HG03066 (cell line): ENCODE results near the gene CYP11A1.

Source experiments
- ATAC-seq: cut with Tn5 transposase; IDR thresholded peaks from one replicate; pipeline ENCODE4 v1.9.1; 2021; ENCODE audit warnings: low read depth; ENCODE audit not compliant: unreplicated experiment

CYP11A1 gene

GRCh38 chr15:74306781-74307217, 60.6 kb downstream of the CYP11A1 start:
- ATAC-seq, result no peak

DNA sequence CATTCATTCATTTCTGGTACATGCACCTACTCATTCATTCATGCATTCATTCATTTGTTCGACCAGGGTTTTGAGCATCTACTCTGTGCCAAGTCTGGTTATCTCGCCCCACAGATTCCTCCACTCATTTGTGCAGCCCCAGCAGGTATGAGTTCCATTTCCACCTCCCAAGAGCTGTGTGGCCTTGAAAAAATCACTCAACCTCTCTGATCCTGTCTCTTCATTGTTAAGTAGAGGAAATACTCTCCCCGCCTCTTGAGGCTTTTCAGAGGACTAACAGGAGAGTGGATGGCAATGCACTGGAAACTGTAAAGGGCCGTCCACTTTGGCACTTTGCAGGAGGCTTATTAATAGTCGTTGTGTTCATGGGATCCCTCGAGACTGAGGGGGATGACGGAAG, 61.8 kb downstream of the CYP11A1 start:
- no peak for ATAC-seq

- no peak for ATAC-seq
Measured at GRCh38 chr15:74304431-74304830, 63.0 kb downstream of the CYP11A1 start.

DNA sequence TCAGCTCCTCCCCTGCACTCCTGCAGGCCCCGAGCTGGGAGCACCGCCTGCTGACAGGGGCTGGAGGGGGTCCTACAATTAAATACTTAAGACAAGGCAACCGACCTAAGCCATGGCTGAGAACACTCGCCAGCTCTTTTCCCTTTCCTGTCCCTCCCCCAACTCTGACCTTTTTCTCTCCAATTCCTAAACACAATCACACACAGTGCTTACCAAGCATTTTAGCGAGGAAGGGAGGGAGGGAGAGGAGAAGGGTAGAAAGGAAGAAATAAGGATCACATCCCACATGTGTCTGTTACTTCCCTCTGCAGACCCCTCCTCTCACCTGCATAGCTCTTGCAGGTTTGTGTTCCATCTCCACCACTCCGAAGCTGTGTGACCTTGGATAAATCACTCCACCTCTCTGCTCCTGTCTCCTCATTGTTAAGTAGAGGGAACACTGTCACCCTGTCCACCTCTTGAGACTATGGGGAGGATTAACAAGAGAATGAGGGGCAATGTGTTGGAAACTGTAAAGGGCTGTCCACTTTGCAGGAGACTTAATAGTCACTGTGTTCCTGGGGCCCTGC, 63.6 kb downstream of the CYP11A1 start:
- ATAC-seq, result no peak

DNA sequence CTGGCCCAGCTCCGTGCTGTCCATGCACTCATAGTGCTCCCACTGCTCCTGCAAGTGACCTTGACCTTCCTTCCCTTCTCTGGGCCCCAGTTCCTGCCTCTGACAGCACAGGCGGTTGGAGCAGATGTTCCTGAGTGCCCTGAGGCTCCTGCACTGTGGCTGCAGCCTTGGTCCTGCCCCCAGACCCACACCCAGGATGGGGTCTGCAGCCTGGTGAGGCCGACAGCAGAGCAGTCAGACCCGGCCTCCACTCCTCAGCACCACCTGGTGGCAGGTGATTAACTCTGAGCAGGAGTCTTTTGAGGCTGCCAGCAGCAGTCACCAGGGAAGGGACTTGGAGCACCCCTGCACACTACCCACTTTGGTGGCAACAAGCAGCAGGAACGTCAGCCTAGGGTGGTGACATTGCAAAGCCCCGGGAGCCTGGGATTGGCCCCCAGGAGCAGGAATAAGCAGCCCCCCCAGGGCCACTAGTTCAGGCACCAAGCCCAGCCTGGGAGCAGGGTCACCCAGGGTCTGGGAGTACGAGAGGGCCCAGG, 64.6 kb downstream of the CYP11A1 start:
- ATAC-seq, result no peak

GRCh38 chr15:74301583-74302361, 65.7 kb downstream of the CYP11A1 start:
- no peak for ATAC-seq

DNA sequence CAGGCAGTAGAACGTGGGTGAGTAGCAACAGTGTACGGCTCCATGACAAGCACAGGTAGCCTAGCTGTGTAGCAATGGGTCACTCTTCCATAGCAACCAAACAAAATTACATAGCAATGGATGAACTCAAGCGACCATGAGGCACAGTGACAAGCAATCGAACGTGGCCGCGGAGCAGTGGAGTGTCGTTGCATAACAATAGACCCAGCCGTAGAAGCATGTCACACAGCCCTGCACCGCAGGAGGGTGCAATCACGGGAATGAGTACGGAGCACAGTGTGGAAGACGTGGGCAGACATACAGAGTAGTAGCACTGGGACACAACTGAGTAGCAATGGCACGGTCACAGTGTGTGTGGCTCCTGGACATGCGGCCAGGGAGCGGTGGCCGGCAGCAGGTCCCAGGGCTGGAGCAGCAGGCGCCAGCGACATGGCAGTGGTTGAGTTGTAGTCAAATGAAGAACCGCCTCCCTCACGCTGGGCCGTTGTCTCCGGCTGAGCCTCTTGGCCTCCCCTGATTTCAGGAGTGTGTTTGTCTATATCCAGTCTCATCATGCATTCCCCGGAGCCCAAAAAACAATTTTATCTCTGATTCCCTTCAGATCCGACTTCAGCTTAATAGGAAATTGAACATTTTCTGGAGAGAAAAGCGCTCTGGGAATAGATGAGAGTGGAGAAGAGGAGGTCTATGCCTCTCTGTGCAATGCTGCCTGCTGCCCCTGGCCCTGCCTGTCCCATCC, 67.2 kb downstream of the CYP11A1 start:
- ATAC-seq, result no peak

- ATAC-seq, result no peak
Measured at GRCh38 chr15:74297887-74298286, 69.6 kb downstream of the CYP11A1 start.

GRCh38 chr15:74295800-74296199, 71.6 kb downstream of the CYP11A1 start:
- ATAC-seq, result no peak

DNA sequence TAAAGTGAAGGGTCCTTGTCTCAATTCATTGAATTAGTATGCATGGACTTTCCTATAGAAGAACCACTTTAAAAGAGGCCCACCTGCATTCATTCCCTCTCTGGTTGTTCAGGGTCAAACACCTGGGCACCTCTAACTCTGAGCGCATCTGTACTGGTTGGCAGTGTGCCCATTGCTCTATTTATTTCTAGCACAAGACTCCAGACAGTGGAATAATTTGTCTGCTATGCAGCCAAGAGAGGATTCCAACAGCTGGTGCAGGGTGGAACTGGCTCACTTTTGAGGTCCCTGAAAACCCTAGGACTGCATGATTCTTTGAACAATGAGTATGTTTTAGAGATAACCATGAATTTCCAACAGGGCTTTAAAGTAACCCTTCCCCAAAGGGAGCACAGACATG, 73.4 kb downstream of the CYP11A1 start:
- ATAC-seq, result no peak

DNA sequence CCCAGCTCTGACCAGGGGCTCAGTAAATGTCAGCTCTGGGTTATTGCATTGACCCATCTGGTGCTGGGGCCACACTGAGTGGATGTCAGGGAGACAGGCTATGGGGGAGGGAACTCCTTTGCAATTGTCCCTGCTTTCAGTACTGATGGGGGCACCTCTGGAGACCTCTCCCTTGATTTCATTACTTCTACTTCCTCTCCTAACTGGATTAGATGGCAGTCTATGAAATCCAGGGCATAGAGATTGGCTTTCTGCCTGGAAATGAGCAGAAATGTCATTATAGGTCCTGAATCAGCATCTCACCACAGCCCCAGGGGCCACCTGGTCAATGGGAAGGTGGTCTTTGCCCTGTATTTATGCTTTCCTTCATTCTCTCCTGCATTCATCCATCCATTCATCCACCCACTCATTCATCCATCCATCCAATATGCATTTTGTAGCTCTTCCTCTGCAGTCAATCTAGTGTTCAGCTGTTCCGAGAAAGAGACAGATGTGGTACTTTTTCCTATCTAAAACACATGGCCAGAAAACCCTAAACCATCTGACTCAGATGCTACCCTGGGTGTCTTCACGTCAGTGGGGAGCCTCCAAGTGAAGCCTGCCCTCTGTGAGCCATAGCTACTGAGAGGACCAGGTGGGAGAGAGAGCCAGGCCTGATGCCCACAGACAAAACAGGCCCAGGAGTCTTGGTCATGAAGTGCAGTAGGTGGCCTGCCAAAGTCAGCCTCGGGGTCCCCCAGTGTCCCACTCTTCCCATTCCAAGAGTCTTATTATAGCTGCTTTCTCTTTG, 74.2 kb downstream of the CYP11A1 start:
- no peak for ATAC-seq

- ATAC-seq, result no peak
Measured at GRCh38 chr15:74291101-74292071, 76.1 kb downstream of the CYP11A1 start.

- ATAC-seq, result no peak
Measured at GRCh38 chr15:74290645-74291044, 76.8 kb downstream of the CYP11A1 start.

GRCh38 chr15:74289671-74290070, 77.8 kb downstream of the CYP11A1 start:
- ATAC-seq, result no peak
